ENCODE measurements around the gene KPNA5. TPM values are rescaled to one million over a fixed set of nuclear protein-coding genes. Genes with fewer than 3 reads are reported as not detected.

KPNA5 gene
- total and polyA plus RNA-seq, 4 experiments from 2014 or later, result 8.5 to 61.8 (median 34.9) TPM

DNA sequence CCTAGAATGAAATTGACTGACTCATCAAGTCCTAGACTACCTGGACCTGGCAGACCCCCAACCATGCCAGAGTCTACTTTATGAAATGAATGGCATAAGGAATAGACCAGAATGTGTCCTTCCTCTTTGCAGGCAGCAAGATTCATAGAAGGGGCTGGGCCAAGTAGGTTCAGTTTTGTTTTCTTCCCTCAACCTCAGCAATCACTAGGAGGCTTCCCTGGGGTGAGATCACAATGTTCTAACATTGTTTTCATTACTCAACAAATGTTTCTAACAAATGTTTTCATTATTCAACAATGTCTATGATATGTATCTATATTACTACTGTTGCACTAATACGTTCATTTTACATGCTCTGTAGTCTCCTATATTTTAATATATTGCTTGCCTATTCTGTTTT lies 92.9 kb downstream of the KPNA5 start:
- no peak overlapping the region for H3K4me3 ChIP-seq (ENCODE audit: low read length in 2 of 2)

GRCh38 chr6:116779573-116780164 lies 98.7 kb downstream of the KPNA5 start:
- peaks cover 0 to 2% (median 0%) of the 10 kb centered on the region in 8 donors for H3K9me3 Mint-ChIP-seq
- H3K4me1 ChIP-seq (ENCODE audit: insufficient read depth, low read length), result no peaks in the 10 kb centered on the region
- peaks cover 8 to 13% of the 10 kb centered on the region in 2 donors for H3K27me3 Mint-ChIP-seq
- no peak overlapping the region for H3K27ac ChIP-seq (ENCODE audit: low read depth, low read length)
- ChIA-PET CTCF (ENCODE audit: partially characterized antibody) (no interaction called here), POLR2A (ENCODE audit: partially characterized antibody) (no interaction called here)
- no peaks in the 10 kb centered on the region for H3K36me3 ChIP-seq (ENCODE audit: insufficient read depth, low read length)
- no peaks in the 10 kb centered on the region for H3K4me1 Mint-ChIP-seq
- DNase-seq, result no peak
- H3K36me3 Mint-ChIP-seq, result no peaks in the 10 kb centered on the region
- H3K9me3 ChIP-seq (ENCODE audit: control insufficient read depth in 1 of 2, low read length in 2 of 2), result no peaks in the 10 kb centered on the region
- no peaks in the 10 kb centered on the region for H3K27me3 ChIP-seq (ENCODE audit: insufficient read depth, low read length)
- H3K27ac Mint-ChIP-seq, result no peak overlapping the region
- H3K4me3 Mint-ChIP-seq, result no peak overlapping the region
- H3K4me3 ChIP-seq (ENCODE audit: low read length in 2 of 2), result no peak overlapping the region
- intact Hi-C loops (cut with micrococcal nuclease), result loop anchor here (5.0 kb wide), 1 partner anchor 673 kb away; no protein-coding TSS in a partner anchor

More for the DNA sequence above, 92.9 kb downstream of the KPNA5 start:
- H3K27ac ChIP-seq (ENCODE audit: low read depth, low read length), result no peak overlapping the region
- POLR2A ChIA-PET (ENCODE audit: partially characterized antibody), result no interaction called here
- peaks cover 9 to 14% of the 10 kb centered on the region in 2 donors for H3K27me3 Mint-ChIP-seq
- H3K4me3 Mint-ChIP-seq, result no peak overlapping the region
- intact Hi-C loops (cut with micrococcal nuclease), result no loop called here
- H3K27me3 ChIP-seq (ENCODE audit: insufficient read depth, low read length), result no peaks in the 10 kb centered on the region
- peaks cover 0 to 2% (median 0%) of the 10 kb centered on the region in 8 donors for H3K9me3 Mint-ChIP-seq
- H3K9me3 ChIP-seq (ENCODE audit: control insufficient read depth in 1 of 2, low read length in 2 of 2), result no peaks in the 10 kb centered on the region
- H3K4me1 Mint-ChIP-seq, result no peaks in the 10 kb centered on the region
- no peak overlapping the region for H3K27ac Mint-ChIP-seq
- H3K36me3 Mint-ChIP-seq, result no peaks in the 10 kb centered on the region
- H3K4me1 ChIP-seq (ENCODE audit: insufficient read depth, low read length), result no peaks in the 10 kb centered on the region
- no peaks in the 10 kb centered on the region for H3K36me3 ChIP-seq (ENCODE audit: insufficient read depth, low read length)
- CTCF ChIA-PET (ENCODE audit: partially characterized antibody), result no interaction called here
- no peak for DNase-seq

DNA sequence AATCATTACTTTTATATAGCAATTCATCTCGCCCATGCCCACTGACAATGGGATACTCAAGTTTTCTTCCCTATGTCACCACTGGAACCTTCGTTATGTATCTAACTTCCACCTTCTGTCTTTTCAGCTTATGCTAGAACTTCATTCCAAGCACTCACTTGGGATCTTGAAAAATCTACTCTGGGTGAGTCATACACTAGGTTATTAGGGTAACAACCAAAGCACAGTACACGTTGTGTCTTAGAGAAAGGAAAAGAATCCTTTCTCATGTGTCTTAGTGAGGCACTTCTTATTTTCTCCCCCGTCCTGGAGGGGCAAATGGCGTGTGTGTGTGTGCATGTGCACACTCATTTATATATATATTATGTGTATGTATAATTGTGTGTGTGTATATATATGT lies 102.8 kb downstream of the KPNA5 start:
- ChIA-PET CTCF (ENCODE audit: partially characterized antibody) (no interaction called here), POLR2A (ENCODE audit: partially characterized antibody) (no interaction called here)
- no peak for DNase-seq
- Histone ChIP-seq H3K9me3 (ENCODE audit: control insufficient read depth in 1 of 2, low read length in 2 of 2) (no peaks in the 10 kb centered on the region), H3K4me3 (ENCODE audit: low read length in 2 of 2) (no peak overlapping the region), H3K36me3 (ENCODE audit: insufficient read depth, low read length) (no peaks in the 10 kb centered on the region), H3K27me3 (ENCODE audit: insufficient read depth, low read length) (no peaks in the 10 kb centered on the region), H3K4me1 (ENCODE audit: insufficient read depth, low read length) (no peaks in the 10 kb centered on the region), H3K27ac (ENCODE audit: low read depth, low read length) (no peak overlapping the region)
- no peak overlapping the region for H3K27ac Mint-ChIP-seq
- H3K27me3 Mint-ChIP-seq, result peaks cover 8 to 19% of the 10 kb centered on the region in 2 donors
- peaks cover 0 to 4% (median 0%) of the 10 kb centered on the region in 8 donors for H3K9me3 Mint-ChIP-seq
- no peaks in the 10 kb centered on the region for H3K36me3 Mint-ChIP-seq
- H3K4me3 Mint-ChIP-seq, result no peak overlapping the region
- H3K4me1 Mint-ChIP-seq, result no peaks in the 10 kb centered on the region
- intact Hi-C loops (cut with micrococcal nuclease), result no loop called here

Other genes starting within 250 kb of the KPNA5 start
- 1 to 10 TPM; 2.4 to 3.0 TPM for gene CALHM6, start 219.8 kb upstream of the KPNA5 start, total RNA-seq
- 100 to 1,000 TPM in 1 of 2 donors, 10 to 100 TPM in 1; 24.4 to 116 TPM for gene CALHM6, start 219.8 kb upstream of the KPNA5 start, polyA plus RNA-seq
- not detected for gene CALHM5, start 169.6 kb upstream of the KPNA5 start, total RNA-seq
- not detected for gene CALHM5, start 169.6 kb upstream of the KPNA5 start, polyA plus RNA-seq
- not detected for gene TRAPPC3L, start 135.5 kb upstream of the KPNA5 start, total RNA-seq
- gene TRAPPC3L, start 135.5 kb upstream of the KPNA5 start, polyA plus RNA-seq, result not detected
- gene CALHM4, start 127.5 kb upstream of the KPNA5 start, total RNA-seq, result not detected
- not detected for gene CALHM4, start 127.5 kb upstream of the KPNA5 start, polyA plus RNA-seq
- gene RWDD1, start 109.7 kb upstream of the KPNA5 start, total RNA-seq, result 10 to 100 TPM; 32.6 to 34.4 TPM
- 10 to 100 TPM; 72.1 to 79.0 TPM for gene RWDD1, start 109.7 kb upstream of the KPNA5 start, polyA plus RNA-seq
- gene RSPH4A, start 64.7 kb upstream of the KPNA5 start, total RNA-seq, result under 1 TPM; 0.39 to 0.44 TPM
- gene RSPH4A, start 64.7 kb upstream of the KPNA5 start, polyA plus RNA-seq, result not detected
- gene ZUP1, start 12.4 kb upstream of the KPNA5 start, total RNA-seq, result 10 to 100 TPM; 13.4 to 13.9 TPM
- 1 to 10 TPM; 5.7 to 5.9 TPM for gene ZUP1, start 12.4 kb upstream of the KPNA5 start, polyA plus RNA-seq
- gene FAM162B, start 84.5 kb downstream of the KPNA5 start, total RNA-seq, result not detected
- not detected for gene FAM162B, start 84.5 kb downstream of the KPNA5 start, polyA plus RNA-seq
- not detected for gene GPRC6A, start 147.9 kb downstream of the KPNA5 start, total RNA-seq
- gene GPRC6A, start 147.9 kb downstream of the KPNA5 start, polyA plus RNA-seq, result not detected
- gene RFX6, start 196.0 kb downstream of the KPNA5 start, total RNA-seq, result not detected
- gene RFX6, start 196.0 kb downstream of the KPNA5 start, polyA plus RNA-seq, result not detected

Measured in CD4-positive, alpha-beta memory T cell (primary cell).